Tibial nerve (tissue), 4 donors: ENCODE measurements around the gene RALY. TPM values are rescaled to one million over a fixed set of nuclear protein-coding genes. Genes with fewer than 3 reads are reported as not detected.
"Not testable (repeated sequence)": the region's sequence is repeated elsewhere in the genome, so short reads cannot be mapped to it uniquely, and the experiment has no call there.

ENCODE experiments used
- DNase-seq, 2 donors: peaks; one replicate each; pipeline ENCODE4 v3.0.0-alpha.2; 2019; ENCODE audit warnings: low spot score in 2 of 2
- H3K27ac ChIP-seq, 4 donors: fragments of 200-600 bp; sonication (generic) in 3 of 4; one replicate each; pipeline ENCODE4 v1.5.1; 2017 to 2019; ENCODE audit warnings: mild to moderate bottlenecking in 1 of 4
- H3K27me3 ChIP-seq, 2 donors: fragments of 200-600 bp; sonication (generic) in 1 of 2; one replicate each; pipeline versions ENCODE4 v1.5.1 to v1.6.0; 2017 to 2019
- H3K36me3 ChIP-seq, 3 donors: fragments of 200-600 bp; sonication (generic); one replicate each; pipeline ENCODE4 v1.5.1; 2018 to 2019
- H3K4me1 ChIP-seq, 4 donors: fragments of 200-600 bp; sonication (generic) in 3 of 4; one replicate each; pipeline ENCODE4 v1.5.1; 2017 to 2019
- H3K4me3 ChIP-seq, 4 donors: fragments of 200-600 bp; sonication (generic) in 3 of 4; one replicate each; pipeline ENCODE4 v1.5.1; 2017 to 2019; ENCODE audit warnings: mild to moderate bottlenecking in 1 of 4, moderate library complexity in 1 of 4
- H3K9me3 ChIP-seq, 4 donors: fragments of 200-600 bp; sonication (generic) in 3 of 4; one replicate each; pipeline ENCODE4 v1.5.1; 2017 to 2019
- EP300 ChIP-seq, 2 donors: sonication (generic); formaldehyde crosslinking; IDR thresholded peaks; one replicate each; pipeline ENCODE4 v1.6.1; 2017; ENCODE audit warnings: antibody characterized with exemption in 2 of 2, mild to moderate bottlenecking in 1 of 2
- POLR2A ChIP-seq, 2 donors: fragments of 450-650 bp; IDR thresholded peaks; one replicate each; pipeline ENCODE4 v1.6.1; 2017; ENCODE audit warnings: antibody characterized with exemption in 2 of 2, mild to moderate bottlenecking in 2 of 2, moderate library complexity in 2 of 2
- WGBS, 2 donors: methylation state at CpG; one replicate each; pipeline ENCODE4 v1.1.5; 2018; 5-methylcytosine and 5-hydroxymethylcytosine counted together
- small RNA-seq: library from RNA; depleted of rRNA; stranded (forward); fragments of <200 nt; gene quantifications from one replicate; pipeline ENCODE3, GENCODE V24; 2016
- total RNA-seq, 4 donors: library from RNA; depleted of rRNA; stranded (reverse); fragments of >200 nt; gene quantifications; one replicate each; pipeline ENCODE4 v1.1.0, GENCODE V29; 2016
- TF ChIP-seq, protein P1 (sequence below), 5 experiments: fragments of 200-600 bp in 3 of 5; fragments of 450-650 bp in 2 of 5; sonication (generic) in 3 of 5; IDR thresholded peaks; one replicate each; pipeline ENCODE4 v1.5.1; 2016 to 2019; ENCODE audit warnings: antibody characterized with exemption in 5 of 5, mild to moderate bottlenecking in 3 of 5, moderate library complexity in 2 of 5

The RALY gene
- total RNA-seq, 4 donors from 2014 or later = 69.1 to 107 (median 96.4) TPM

- no peaks in the 10 kb centered on the region for H3K9me3 ChIP-seq
- no peak overlapping the region for H3K27ac ChIP-seq
- H3K36me3 ChIP-seq = no peaks in the 10 kb centered on the region
- TF ChIP-seq, protein P1, sequence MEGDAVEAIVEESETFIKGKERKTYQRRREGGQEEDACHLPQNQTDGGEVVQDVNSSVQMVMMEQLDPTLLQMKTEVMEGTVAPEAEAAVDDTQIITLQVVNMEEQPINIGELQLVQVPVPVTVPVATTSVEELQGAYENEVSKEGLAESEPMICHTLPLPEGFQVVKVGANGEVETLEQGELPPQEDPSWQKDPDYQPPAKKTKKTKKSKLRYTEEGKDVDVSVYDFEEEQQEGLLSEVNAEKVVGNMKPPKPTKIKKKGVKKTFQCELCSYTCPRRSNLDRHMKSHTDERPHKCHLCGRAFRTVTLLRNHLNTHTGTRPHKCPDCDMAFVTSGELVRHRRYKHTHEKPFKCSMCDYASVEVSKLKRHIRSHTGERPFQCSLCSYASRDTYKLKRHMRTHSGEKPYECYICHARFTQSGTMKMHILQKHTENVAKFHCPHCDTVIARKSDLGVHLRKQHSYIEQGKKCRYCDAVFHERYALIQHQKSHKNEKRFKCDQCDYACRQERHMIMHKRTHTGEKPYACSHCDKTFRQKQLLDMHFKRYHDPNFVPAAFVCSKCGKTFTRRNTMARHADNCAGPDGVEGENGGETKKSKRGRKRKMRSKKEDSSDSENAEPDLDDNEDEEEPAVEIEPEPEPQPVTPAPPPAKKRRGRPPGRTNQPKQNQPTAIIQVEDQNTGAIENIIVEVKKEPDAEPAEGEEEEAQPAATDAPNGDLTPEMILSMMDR (IDR thresholded peaks at IDR 0.05) = peak; percentile 76 to 88 (median 81)
- TF ChIP-seq EP300 (IDR thresholded peaks at IDR 0.05) = no peak
- no peaks in the 10 kb centered on the region for H3K27me3 ChIP-seq
- DNase-seq = peak in 1 of 2 donors; percentile 88
- peak overlapping the region in 1 of 4 donors; percentile 14 for H3K4me3 ChIP-seq
- 2 to 3% methylated on average over 10 of the region's 10 CpGs for WGBS, 2 donors
- H3K4me1 ChIP-seq = peaks cover 0 to 6% (median 0%) of the 10 kb centered on the region in 4 donors
Observed at GRCh38 chr20:34129518-34130162, 135.9 kb downstream of the RALY start.

DNA sequence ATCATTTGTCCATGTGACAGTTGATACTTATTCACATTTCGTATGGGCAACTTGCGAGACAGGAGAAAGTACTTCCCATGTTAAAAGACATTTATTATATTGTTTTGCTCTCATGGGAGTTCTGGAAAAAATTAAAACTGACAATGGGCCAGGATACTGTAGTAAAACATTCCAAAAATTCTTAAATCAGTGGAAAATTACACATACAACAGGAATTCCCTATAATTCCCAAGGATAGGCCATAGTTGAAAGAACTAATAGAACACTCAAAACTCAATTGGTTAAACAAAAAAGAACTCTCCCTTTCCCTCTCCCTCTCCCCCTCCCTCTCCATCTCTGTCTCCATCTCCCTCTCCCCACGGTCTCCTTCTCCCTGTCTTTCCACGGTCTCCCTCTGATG is 137.8 kb downstream of the RALY start:
- no peak for DNase-seq

DNA sequence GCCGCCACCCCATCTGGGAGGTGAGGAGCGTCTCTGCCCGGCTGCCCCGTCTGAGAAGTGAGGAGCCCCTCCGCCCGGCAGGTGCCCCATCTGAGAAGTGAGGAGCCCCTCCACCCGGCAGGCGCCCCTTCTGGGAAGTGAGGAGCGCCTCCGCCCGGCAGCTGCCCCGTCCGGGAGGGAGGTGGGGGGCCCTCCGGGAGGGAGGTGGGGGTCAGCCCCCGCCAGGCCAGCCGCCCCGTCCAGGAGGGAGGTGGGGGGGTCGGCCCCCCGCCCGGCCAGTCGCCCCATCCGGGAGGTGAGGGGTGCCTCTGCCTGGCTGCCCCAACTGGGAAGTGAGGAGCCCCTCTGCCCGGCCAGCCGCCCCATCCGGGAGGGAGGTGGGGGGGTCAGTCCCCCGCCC is 138.8 kb downstream of the RALY start:
- H3K9me3 ChIP-seq, H3K36me3 ChIP-seq, DNase-seq, H3K4me1 ChIP-seq, H3K27me3 ChIP-seq: not testable (repeated sequence)
- peak overlapping the region in 2 of 4 donors; percentile 5 to 17 for H3K27ac ChIP-seq
- 91% methylated on average over 15 of the region's 26 CpGs; no CpG with 5 or more reads in 1 of the 2 donors for WGBS, 2 donors
- peak overlapping the region in 1 of 4 donors; percentile 34 for H3K4me3 ChIP-seq

More for the DNA sequence above, 137.8 kb downstream of the RALY start:
- Histone ChIP-seq H3K36me3 (no peaks in the 10 kb centered on the region), H3K9me3 (no peaks in the 10 kb centered on the region), H3K4me3 (no peak overlapping the region), H3K4me1 (peaks cover 0 to 6% (median 0%) of the 10 kb centered on the region in 4 donors), H3K27me3 (no peaks in the 10 kb centered on the region), H3K27ac (peak overlapping the region in 1 of 4 donors; percentile 24)
- TF ChIP-seq POLR2A (IDR thresholded peaks at IDR 0.05) = no peak
- TF ChIP-seq, protein P1 (IDR thresholded peaks at IDR 0.05) = no peak
- TF ChIP-seq EP300 (IDR thresholded peaks at IDR 0.05) = no peak
- 61 to 67% methylated on average over 4 of the region's 4 CpGs for WGBS, 2 donors

GRCh38 chr20:34132943-34133342 is 139.2 kb downstream of the RALY start:
- peak overlapping the region in 1 of 4 donors; percentile 34 for H3K4me3 ChIP-seq
- H3K27ac ChIP-seq = peak overlapping the region in 2 of 4 donors; percentile 5 to 17
- not testable (repeated sequence) for H3K9me3 ChIP-seq, H3K27me3 ChIP-seq, H3K4me1 ChIP-seq, H3K36me3 ChIP-seq, DNase-seq
- 35 to 48% methylated on average over 11 to 13 of the region's 21 CpGs for WGBS, 2 donors

GRCh38 chr20:34133365-34133860 is 139.7 kb downstream of the RALY start:
- not testable (repeated sequence) for H3K27ac ChIP-seq, H3K4me1 ChIP-seq, H3K4me3 ChIP-seq, H3K27me3 ChIP-seq, H3K36me3 ChIP-seq, DNase-seq, H3K9me3 ChIP-seq
- WGBS, 2 donors = 62 to 72% methylated on average over 1 to 2 of the region's 4 CpGs

Small RNAs within 50 kb of the gene (small RNA-seq; reads per million reads assigned to genes)
- gene MIR4755 = not detected

Other genes with a start within 250 kb of the RALY start
- gene CHMP4B, start 182.6 kb upstream of the RALY start, total RNA-seq = 10 to 100 TPM; 72.0 to 93.1 (median 78.9) TPM
- gene EIF2S2, start 118.3 kb downstream of the RALY start, total RNA-seq = 10 to 100 TPM; 32.8 to 43.1 (median 41.0) TPM
- 10 to 100 TPM in 1 of 4 donors, 1 to 10 TPM in 2, not detected in 1; 1.4 to 10.5 (median 3.3) TPM for gene ASIP, start 247.5 kb downstream of the RALY start, total RNA-seq